Common myeloid progenitor, CD34-positive (primary cell): ENCODE data around the gene LDB2.

Experiments
- CTCF ChIA-PET: fragments of 350-600 bp; sonication (Branson Sonifier 250); formaldehyde crosslinking; loops from one replicate; lab custom pipeline; 2021; ENCODE audit warnings: antibody characterized with exemption; lab: Charles Lee
- POLR2A ChIA-PET: fragments of 350-600 bp; sonication (Branson Sonifier 250); formaldehyde crosslinking; loops from one replicate; lab custom pipeline; 2021; ENCODE audit warnings: antibody characterized with exemption; lab: Charles Lee
- DNase-seq, 3 donors: peaks; one replicate each; pipeline versions ENCODE4 v3.0.0 to v3.0.0-alpha.2; 2013
- H3K27ac ChIP-seq, 2 experiments: 1 replicate in 1 of 2; 2 replicates in 1 of 2; pipeline ENCODE4 v1.7.0; 2013; ENCODE audit warnings: inconsistent platforms in 2 of 2, low read length in 2 of 2, mild to moderate bottlenecking in 2 of 2, low read depth in 1 of 2, moderate library complexity in 1 of 2; ENCODE audit not compliant: severe bottlenecking in 2 of 2, insufficient read depth in 1 of 2, poor library complexity in 1 of 2
- H3K27me3 ChIP-seq, 5 experiments: replicated peaks in 2 of 5; 1 replicate in 3 of 5; 2 replicates in 2 of 5; pipeline versions ENCODE4 v1.6.1 to v1.7.0; 2013; ENCODE audit warnings: low read length in 4 of 5, mild to moderate bottlenecking in 2 of 5, moderate library complexity in 2 of 5, inconsistent platforms in 1 of 5; ENCODE audit not compliant: insufficient read depth in 5 of 5, control insufficient read depth in 4 of 5
- H3K36me3 ChIP-seq, 4 experiments: 1 replicate in 2 of 4; 2 replicates in 2 of 4; pipeline versions ENCODE4 v1.6.1 to v1.7.0; 2013; ENCODE audit warnings: low read length in 3 of 4, control low read depth in 1 of 4, mild to moderate bottlenecking in 1 of 4; ENCODE audit not compliant: control insufficient read depth in 4 of 4, insufficient read depth in 4 of 4
- H3K4me1 ChIP-seq, 4 experiments: 1 replicate in 3 of 4; 2 replicates in 1 of 4; pipeline versions ENCODE4 v1.6.1 to v1.7.1; 2013; ENCODE audit warnings: low read length in 3 of 4, mild to moderate bottlenecking in 3 of 4, control low read depth in 1 of 4, inconsistent platforms in 1 of 4, moderate library complexity in 1 of 4; ENCODE audit not compliant: control insufficient read depth in 4 of 4, insufficient read depth in 4 of 4; ENCODE audit errors: control extremely low read depth in 1 of 4
- H3K4me3 ChIP-seq, 7 experiments: 1 replicate in 4 of 7; 2 replicates in 3 of 7; pipeline versions ENCODE4 v1.5.1 to v1.7.0; 2013; ENCODE audit warnings: mild to moderate bottlenecking in 7 of 7, low read length in 6 of 7, moderate library complexity in 6 of 7, inconsistent platforms in 2 of 7, low read depth in 2 of 7, control low read depth in 1 of 7; ENCODE audit not compliant: insufficient read depth in 4 of 7, control insufficient read depth in 1 of 7; ENCODE audit errors: extremely low read depth in 1 of 7
- H3K9me3 ChIP-seq, 5 experiments: 1 replicate in 4 of 5; 2 replicates in 1 of 5; pipeline versions ENCODE4 v1.6.1 to v1.7.1; 2013; ENCODE audit warnings: low read length in 4 of 5, mild to moderate bottlenecking in 2 of 5, inconsistent platforms in 1 of 5, low read depth in 1 of 5, moderate library complexity in 1 of 5; ENCODE audit not compliant: control insufficient read depth in 4 of 5, insufficient read depth in 2 of 5; ENCODE audit errors: control extremely low read depth in 1 of 5
- WGBS: methylation state at CpG from one replicate; pipeline ENCODE4 v1.1.5; 2013; ENCODE audit not compliant: insufficient coverage; 5-methylcytosine and 5-hydroxymethylcytosine counted together

The LDB2 gene

GRCh38 chr4:16580514-16580913 is 317.9 kb downstream of the LDB2 start:
- no peak overlapping the region for H3K27ac ChIP-seq
- peaks cover 0 to 1% (median 0%) of the 10 kb centered on the region in 5 experiments for H3K9me3 ChIP-seq
- ChIA-PET POLR2A (no interaction called here), CTCF (no interaction called here)
- H3K4me1 ChIP-seq, result no peaks in the 10 kb centered on the region
- H3K27me3 ChIP-seq, result no peaks in the 10 kb centered on the region
- DNase-seq, result no peak
- no peak overlapping the region for H3K4me3 ChIP-seq
- H3K36me3 ChIP-seq, result no peaks in the 10 kb centered on the region

GRCh38 chr4:16579866-16580265 is 318.6 kb downstream of the LDB2 start:
- Histone ChIP-seq H3K9me3 (peaks cover 0 to 1% (median 0%) of the 10 kb centered on the region in 5 experiments), H3K4me1 (no peaks in the 10 kb centered on the region), H3K27me3 (no peaks in the 10 kb centered on the region), H3K36me3 (no peaks in the 10 kb centered on the region), H3K4me3 (no peak overlapping the region), H3K27ac (no peak overlapping the region)
- DNase-seq, result no peak
- 94% methylated on average over 3 of the region's 3 CpGs for WGBS
- ChIA-PET POLR2A (no interaction called here), CTCF (no interaction called here)

GRCh38 chr4:16577177-16577576 is 321.3 kb downstream of the LDB2 start:
- H3K36me3 ChIP-seq, result no peaks in the 10 kb centered on the region
- no peaks in the 10 kb centered on the region for H3K27me3 ChIP-seq
- H3K4me1 ChIP-seq, result peaks cover 0 to 2% (median 0%) of the 10 kb centered on the region in 4 experiments
- no peak overlapping the region for H3K27ac ChIP-seq
- WGBS, result 100% methylated on average over 1 of the region's 3 CpGs
- ChIA-PET CTCF (no interaction called here), POLR2A (no interaction called here)
- no peaks in the 10 kb centered on the region for H3K9me3 ChIP-seq
- no peak for DNase-seq
- no peak overlapping the region for H3K4me3 ChIP-seq

GRCh38 chr4:16574981-16575380 is 323.5 kb downstream of the LDB2 start:
- POLR2A ChIA-PET, result no interaction called here
- Histone ChIP-seq H3K36me3 (no peaks in the 10 kb centered on the region), H3K27me3 (no peaks in the 10 kb centered on the region), H3K27ac (no peak overlapping the region), H3K9me3 (no peaks in the 10 kb centered on the region), H3K4me3 (no peak overlapping the region), H3K4me1 (peaks cover 0 to 2% (median 0%) of the 10 kb centered on the region in 4 experiments)
- no CpG with 5 or more reads among the region's 2 CpGs for WGBS
- CTCF ChIA-PET, result no interaction called here
- no peak for DNase-seq

DNA sequence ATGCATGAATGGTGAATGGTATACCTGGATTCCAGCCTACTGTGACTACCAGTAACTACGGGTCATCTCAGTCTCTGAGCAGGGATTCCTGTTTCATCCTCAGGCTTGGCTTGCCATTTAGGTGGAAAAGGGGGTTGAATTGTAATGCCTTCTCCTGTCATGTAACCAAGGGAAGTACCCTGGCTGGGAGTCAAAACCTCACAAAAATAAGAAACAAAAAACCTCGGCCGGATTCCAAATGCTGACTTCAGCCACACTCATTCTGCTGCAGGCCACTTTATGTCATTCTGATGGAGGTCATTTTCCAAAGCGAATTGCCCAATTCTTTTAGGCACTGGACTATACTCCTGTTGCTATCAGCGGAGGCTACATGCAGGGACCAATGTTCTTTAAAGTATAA is 324.7 kb downstream of the LDB2 start:
- H3K4me3 ChIP-seq, result no peak overlapping the region
- WGBS, result 37% methylated on average over 3 of the region's 5 CpGs
- no peaks in the 10 kb centered on the region for H3K27me3 ChIP-seq
- POLR2A ChIA-PET, result interaction anchor here (0.6 kb wide), 1 partner anchor 330 kb away, joined by 5 read pairs; no protein-coding TSS in a partner anchor
- H3K36me3 ChIP-seq, result no peaks in the 10 kb centered on the region
- H3K27ac ChIP-seq, result no peak overlapping the region
- DNase-seq, result no peak
- no peaks in the 10 kb centered on the region for H3K9me3 ChIP-seq
- H3K4me1 ChIP-seq, result peaks cover 0 to 2% (median 0%) of the 10 kb centered on the region in 4 experiments
- CTCF ChIA-PET, result no interaction called here

- Histone ChIP-seq H3K4me1 (peaks cover 0 to 2% (median 0%) of the 10 kb centered on the region in 4 experiments), H3K4me3 (no peak overlapping the region), H3K36me3 (no peaks in the 10 kb centered on the region), H3K27me3 (no peaks in the 10 kb centered on the region), H3K27ac (no peak overlapping the region), H3K9me3 (no peaks in the 10 kb centered on the region)
- WGBS, result 100% methylated on average over 3 of the region's 4 CpGs
- CTCF ChIA-PET, result interaction anchor here (0.7 kb wide), 1 partner anchor 270 kb away, joined by 3 read pairs; no protein-coding TSS in a partner anchor
- DNase-seq, result no peak
- POLR2A ChIA-PET, result interaction anchor here (0.6 kb wide), 1 partner anchor 330 kb away, joined by 5 read pairs; no protein-coding TSS in a partner anchor
Observed at GRCh38 chr4:16573206-16573605, 325.2 kb downstream of the LDB2 start.

GRCh38 chr4:16572631-16573030 is 325.8 kb downstream of the LDB2 start:
- no peak overlapping the region for H3K4me3 ChIP-seq
- H3K27me3 ChIP-seq, result no peaks in the 10 kb centered on the region
- peaks cover 0 to 2% (median 0%) of the 10 kb centered on the region in 4 experiments for H3K4me1 ChIP-seq
- H3K27ac ChIP-seq, result no peak overlapping the region
- H3K36me3 ChIP-seq, result no peaks in the 10 kb centered on the region
- 100% methylated on average over 2 of the region's 4 CpGs for WGBS
- no peak for DNase-seq
- ChIA-PET CTCF (interaction anchor here (0.7 kb wide), 1 partner anchor 269 kb away, joined by 3 read pairs; no protein-coding TSS in a partner anchor), POLR2A (no interaction called here)
- H3K9me3 ChIP-seq, result no peaks in the 10 kb centered on the region
